Activated T-helper 1 cell treated with anti-CD3 and anti-CD28 coated beads, Interleukin-12 subunit alpha, Interleukin-12 subunit beta, Interleukin-2, Interleukin-4 antibody, amounts not matched to agents 30 ng/mL and 10 ng/mL and 1 ng/mL, durations not matched to agents 14 hours and 24 hours and 36 hours (primary cell): ENCODE measurements around the gene ZNF772. TPM values are rescaled to one million over a fixed set of nuclear protein-coding genes. Genes with fewer than 3 reads are reported as not detected.
A peak's percentile ranks its signal among the peaks of the same experiment; 100 is the strongest.
"Not testable (repeated sequence)": the region's sequence is repeated elsewhere in the genome, so short reads cannot be mapped to it uniquely, and the experiment has no call there.

Experiments used
- DNase-seq: peaks from one replicate; pipeline ENCODE4 v3.0.0; 2021; ENCODE audit warnings: low spot score
- H3K27ac Mint-ChIP-seq: one replicate; pipeline ENCODE4 v1.8.0; 2021; ENCODE audit warnings: mild to moderate bottlenecking, mixed read lengths
- H3K27me3 Mint-ChIP-seq: one replicate; pipeline ENCODE4 v1.8.0; 2022; ENCODE audit warnings: mild to moderate bottlenecking, moderate library complexity, mixed read lengths; ENCODE audit not compliant: insufficient read depth
- H3K36me3 Mint-ChIP-seq: one replicate; pipeline ENCODE4 v1.8.0; 2021; ENCODE audit warnings: low read depth, mixed read lengths
- H3K4me1 Mint-ChIP-seq: one replicate; pipeline ENCODE4 v1.8.0; 2021; ENCODE audit warnings: low read depth, mixed read lengths
- H3K4me3 Mint-ChIP-seq: one replicate; pipeline ENCODE4 v1.8.0; 2021; ENCODE audit warnings: mild to moderate bottlenecking, moderate library complexity, mixed read lengths
- H3K9me3 Mint-ChIP-seq: one replicate; pipeline ENCODE4 v1.8.0; 2021; ENCODE audit warnings: mixed read lengths
- intact Hi-C: fragments of 100-400 bp; cut with micrococcal nuclease; formaldehyde crosslinking; loops from one replicate; pipeline ENCODE4 v1.15.1; 2024
- total RNA-seq: library from RNA; stranded (reverse); gene quantifications from 2 replicates; pipeline ENCODE4 v1.2.3, GENCODE V29; 2022

Gene ZNF772
- 1.5 and 2.4 TPM in 2 replicates for total RNA-seq

GRCh38 chr19:57477191-57478008, at the start of gene ZNF772:
TSS of gene ZNF772 (minus strand) at chr19:57477566. CDS start at chr19:57477309, 257 bp downstream.
- intact Hi-C loops, result loop anchor here (1.0 to 5.0 kb wide), 5 partner anchors 10 to 205 kb away; partner anchors contain the start of genes TRAPPC2B, ZNF419, ZNF547 and ZNF551
- Mint-ChIP-seq H3K36me3 (peaks cover 25% of the 10 kb centered on the region), H3K4me3 (peak within 1 kb of the TSS; percentile 90), H3K4me1 (peaks cover 11% of the 10 kb centered on the region), H3K27ac (peak within 1 kb of the TSS; percentile 89), H3K27me3 (no peaks in the 10 kb centered on the region), H3K9me3 (peaks cover 73% of the 10 kb centered on the region)
- peak; percentile 80 for DNase-seq

GRCh38 chr19:57518021-57518420, 40.7 kb upstream of the ZNF772 start:
- H3K4me3 Mint-ChIP-seq, intact Hi-C loops, H3K27me3 Mint-ChIP-seq, H3K27ac Mint-ChIP-seq, DNase-seq, H3K4me1 Mint-ChIP-seq: not testable (repeated sequence)
- Mint-ChIP-seq H3K36me3 (peaks cover 25% of the 10 kb centered on the region), H3K9me3 (peaks cover 58% of the 10 kb centered on the region)

- Mint-ChIP-seq H3K4me1 (no peaks in the 10 kb centered on the region), H3K9me3 (peaks cover 60% of the 10 kb centered on the region), H3K4me3 (no peak overlapping the region), H3K27ac (no peak overlapping the region), H3K36me3 (peaks cover 35% of the 10 kb centered on the region), H3K27me3 (no peaks in the 10 kb centered on the region)
- intact Hi-C loops, result no loop called here
- no peak for DNase-seq
Measured at GRCh38 chr19:57515255-57515654, 37.9 kb upstream of the ZNF772 start.

GRCh38 chr19:57512845-57513244, 35.5 kb upstream of the ZNF772 start:
- peaks cover 66% of the 10 kb centered on the region for H3K9me3 Mint-ChIP-seq
- DNase-seq, result no peak
- intact Hi-C loops, result no loop called here
- no peak overlapping the region for H3K27ac Mint-ChIP-seq
- H3K4me3 Mint-ChIP-seq, result no peak overlapping the region
- peaks cover 46% of the 10 kb centered on the region for H3K36me3 Mint-ChIP-seq
- H3K4me1 Mint-ChIP-seq, result no peaks in the 10 kb centered on the region
- H3K27me3 Mint-ChIP-seq, result no peaks in the 10 kb centered on the region

- no peaks in the 10 kb centered on the region for H3K27me3 Mint-ChIP-seq
- H3K9me3 Mint-ChIP-seq, result peaks cover 67% of the 10 kb centered on the region
- H3K36me3 Mint-ChIP-seq, result peaks cover 57% of the 10 kb centered on the region
- intact Hi-C loops, result no loop called here
- DNase-seq, result no peak
- no peak overlapping the region for H3K27ac Mint-ChIP-seq
- no peak overlapping the region for H3K4me3 Mint-ChIP-seq
- no peaks in the 10 kb centered on the region for H3K4me1 Mint-ChIP-seq
Measured at GRCh38 chr19:57511484-57511883, 34.1 kb upstream of the ZNF772 start.

- Mint-ChIP-seq H3K4me3 (no peak overlapping the region), H3K36me3 (peaks cover 69% of the 10 kb centered on the region), H3K9me3 (peaks cover 73% of the 10 kb centered on the region), H3K27ac (no peak overlapping the region), H3K4me1 (peaks cover 7% of the 10 kb centered on the region), H3K27me3 (no peaks in the 10 kb centered on the region)
- no peak for DNase-seq
- intact Hi-C loops, result no loop called here
Measured at GRCh38 chr19:57506163-57506562, 28.8 kb upstream of the ZNF772 start.

GRCh38 chr19:57500400-57500799, 23.0 kb upstream of the ZNF772 start:
- peaks cover 62% of the 10 kb centered on the region for H3K9me3 Mint-ChIP-seq

GRCh38 chr19:57499680-57500395, 22.5 kb upstream of the ZNF772 start, which contains the start of gene ZNF773:
TSS of gene ZNF773 (plus strand) at chr19:57499938. CDS start at chr19:57500081, 143 bp downstream.
- peak; percentile 93 for DNase-seq
- H3K27ac Mint-ChIP-seq, result peak within 1 kb of the TSS; percentile 87
- H3K4me1 Mint-ChIP-seq, result peaks cover 22% of the 10 kb centered on the region
- H3K36me3 Mint-ChIP-seq, result peaks cover 44% of the 10 kb centered on the region
- H3K4me3 Mint-ChIP-seq, result peak within 1 kb of the TSS; percentile 81
- H3K27me3 Mint-ChIP-seq, result not testable (repeated sequence)
- peaks cover 63% of the 10 kb centered on the region for H3K9me3 Mint-ChIP-seq
- intact Hi-C loops, result loop anchor here (1.0 to 2.0 kb wide), 10 partner anchors 13 to 940 kb away; partner anchors contain the start of genes ZNF132, ZNF17, ZNF419 and ZNF460

More at GRCh38 chr19:57500400-57500799, 23.0 kb upstream of the ZNF772 start:
- DNase-seq, H3K27me3 Mint-ChIP-seq, intact Hi-C loops: not testable (repeated sequence)
- H3K4me1 Mint-ChIP-seq, result peaks cover 22% of the 10 kb centered on the region
- peak overlapping the region; percentile 81 for H3K4me3 Mint-ChIP-seq
- H3K27ac Mint-ChIP-seq, result peak overlapping the region; percentile 44
- peaks cover 46% of the 10 kb centered on the region for H3K36me3 Mint-ChIP-seq

GRCh38 chr19:57499332-57499679, 21.9 kb upstream of the ZNF772 start:
- peak overlapping the region; percentile 87 for H3K27ac Mint-ChIP-seq
- not testable (repeated sequence) for DNase-seq, H3K27me3 Mint-ChIP-seq
- H3K4me3 Mint-ChIP-seq, result peak overlapping the region; percentile 81
- peaks cover 44% of the 10 kb centered on the region for H3K36me3 Mint-ChIP-seq
- intact Hi-C loops, result loop anchor here (1.0 to 2.0 kb wide), 10 partner anchors 12 to 941 kb away; partner anchors contain the start of genes ZNF132, ZNF17, ZNF419 and ZNF460
- peaks cover 22% of the 10 kb centered on the region for H3K4me1 Mint-ChIP-seq
- H3K9me3 Mint-ChIP-seq, result peaks cover 68% of the 10 kb centered on the region

GRCh38 chr19:57488299-57488644, 10.9 kb upstream of the ZNF772 start:
- intact Hi-C loops, result loop anchor here (5.0 kb wide), 2 partner anchors 296 to 694 kb away; partner anchors contain the start of genes ZNF264 and ZNF274
- peak overlapping the region; percentile 59 for H3K27ac Mint-ChIP-seq
- DNase-seq, H3K27me3 Mint-ChIP-seq: not testable (repeated sequence)
- peaks cover 52% of the 10 kb centered on the region for H3K9me3 Mint-ChIP-seq
- peak overlapping the region; percentile 76 for H3K4me3 Mint-ChIP-seq
- peaks cover 32% of the 10 kb centered on the region for H3K36me3 Mint-ChIP-seq
- peaks cover 16% of the 10 kb centered on the region for H3K4me1 Mint-ChIP-seq

GRCh38 chr19:57487477-57488298, 10.3 kb upstream of the ZNF772 start, which contains the start of gene ZNF419:
TSS of gene ZNF419 (plus strand) at chr19:57487750. CDS start at chr19:57487951, 201 bp downstream.
- Mint-ChIP-seq H3K4me3 (peak within 1 kb of the TSS; percentile 76), H3K36me3 (peaks cover 27% of the 10 kb centered on the region), H3K27ac (peak within 1 kb of the TSS; percentile 59), H3K4me1 (peaks cover 16% of the 10 kb centered on the region), H3K9me3 (peaks cover 48% of the 10 kb centered on the region)
- DNase-seq, result peak; percentile 89
- H3K27me3 Mint-ChIP-seq, result not testable (repeated sequence)
- intact Hi-C loops, result loop anchor here (1.0 to 5.0 kb wide), 11 partner anchors 10 to 695 kb away; partner anchors contain the start of genes TRAPPC2B, ZNF17, ZNF211 and ZNF264

- Mint-ChIP-seq H3K27me3 (no peaks in the 10 kb centered on the region), H3K4me3 (no peak overlapping the region), H3K36me3 (peaks cover 29% of the 10 kb centered on the region), H3K9me3 (peaks cover 91% of the 10 kb centered on the region), H3K27ac (no peak overlapping the region), H3K4me1 (peaks cover 11% of the 10 kb centered on the region)
- DNase-seq, result no peak
- intact Hi-C loops, result no loop called here
Measured at GRCh38 chr19:57473646-57474045, 3.7 kb downstream of the ZNF772 start.
